Keratinocyte (primary cell): ENCODE data around the gene ERRFI1. TPM values are rescaled to one million over a fixed set of nuclear protein-coding genes. Genes with fewer than 3 reads are reported as not detected.
A peak's percentile ranks its signal among the peaks of the same experiment; 100 is the strongest.

Experiments
- DNase-seq: peaks from one replicate; pipeline ENCODE4 v3.0.0-alpha.2; 2011; ENCODE audit warnings: low read depth, missing footprints, low spot score
- FAIRE-seq: peaks from 2 replicates; lab custom pipeline; 2011; peaks lifted over from hg19 to GRCh38; lab: Jason Lieb, UNC
- H2AFZ ChIP-seq: 2 replicates; pipeline ENCODE4 v1.6.0; 2012; ENCODE audit warnings: low read length, control low read depth, inconsistent platforms; ENCODE audit not compliant: control insufficient read depth
- H3K27ac ChIP-seq: 2 replicates; pipeline ENCODE4 v1.5.1; 2011; ENCODE audit warnings: low read length; ENCODE audit not compliant: control insufficient read depth, insufficient read depth
- H3K27me3 ChIP-seq: 3 replicates; pipeline ENCODE4 v1.6.0; 2011; ENCODE audit warnings: low read length; ENCODE audit not compliant: control insufficient read depth, insufficient read depth; ENCODE audit errors: extremely low read depth
- H3K36me3 ChIP-seq, 2 experiments: 2 replicates in 1 of 2; 3 replicates in 1 of 2; pipeline ENCODE4 v1.5.1; 2011; ENCODE audit warnings: low read length in 2 of 2, mild to moderate bottlenecking in 1 of 2; ENCODE audit not compliant: control insufficient read depth in 2 of 2, insufficient read depth in 2 of 2; ENCODE audit errors: extremely low read depth in 1 of 2
- H3K4me1 ChIP-seq: 3 replicates; pipeline ENCODE4 v1.5.1; 2011; ENCODE audit warnings: low read length; ENCODE audit not compliant: control insufficient read depth, insufficient read depth; ENCODE audit errors: extremely low read depth
- H3K4me2 ChIP-seq: 3 replicates; pipeline ENCODE4 v1.6.0; 2011; ENCODE audit warnings: low read depth, low read length; ENCODE audit not compliant: control insufficient read depth, insufficient read depth; ENCODE audit errors: extremely low read depth
- H3K4me3 ChIP-seq, 3 experiments: fragments of 200-600 bp in 1 of 3; sonication (generic) in 1 of 3; 2 replicates in 2 of 3; 3 replicates in 1 of 3; pipeline ENCODE4 v1.5.1; 2011 to 2016; ENCODE audit warnings: low read length in 3 of 3, mild to moderate bottlenecking in 3 of 3, control low read depth in 2 of 3, inconsistent platforms in 1 of 3, low read depth in 1 of 3, mixed read lengths in 1 of 3, mixed run types in 1 of 3, moderate library complexity in 1 of 3; ENCODE audit not compliant: control insufficient read depth in 2 of 3, insufficient read depth in 2 of 3; ENCODE audit errors: extremely low read depth in 1 of 3
- H3K79me2 ChIP-seq: 2 replicates; pipeline ENCODE4 v1.6.0; 2012; ENCODE audit warnings: low read length; ENCODE audit not compliant: control insufficient read depth, insufficient read depth
- H3K9ac ChIP-seq: 3 replicates; pipeline ENCODE4 v1.6.0; 2011; ENCODE audit warnings: low read length; ENCODE audit not compliant: control insufficient read depth, insufficient read depth; ENCODE audit errors: extremely low read depth
- H3K9me1 ChIP-seq: 3 replicates; pipeline ENCODE4 v1.6.0; 2011; ENCODE audit warnings: low read length; ENCODE audit not compliant: control insufficient read depth, insufficient read depth; ENCODE audit errors: extremely low read depth
- H3K9me3 ChIP-seq: 2 replicates; pipeline ENCODE4 v1.5.1; 2012; ENCODE audit warnings: low read depth, low read length; ENCODE audit not compliant: control insufficient read depth
- H4K20me1 ChIP-seq: 3 replicates; pipeline ENCODE4 v1.6.0; 2011; ENCODE audit warnings: low read length; ENCODE audit not compliant: control insufficient read depth, insufficient read depth; ENCODE audit errors: extremely low read depth
- EZH2 ChIP-seq: IDR thresholded peaks from one replicate; pipeline ENCODE4 v1.6.1; 2012; ENCODE audit warnings: inconsistent platforms, mild to moderate bottlenecking, low read length, moderate library complexity
- dilution Hi-C: fragments of 300-500 bp; cut with MboI; formaldehyde crosslinking; loops from one replicate; pipeline ENCODE4 v1.7.0; 2020; ENCODE audit warnings: low sequenced_read_pairs; ENCODE audit not compliant: extremely low pct_ligation_motif_present
- polyA plus RNA-seq, 5 experiments: library from polyadenylated mRNA; depleted of rRNA in 3 of 5; stranded (reverse) in 3 of 5; stranded (forward) in 1 of 5; unstranded in 1 of 5; fragments of >200 nt; gene quantifications; 1 replicate in 1 of 5; 2 replicates in 3 of 5; 3 replicates in 1 of 5; pipeline versions ENCODE4 v1.2.1 to v1.2.3, GENCODE V29; 2011 to 2012; ENCODE audit warnings: missing spikeins in 2 of 5, low read depth in 1 of 5, low replicate concordance in 1 of 5
- TF ChIP-seq, protein P1 (sequence below), 3 experiments: IDR thresholded peaks in 1 of 3; conservative IDR thresholded peaks in 1 of 3; optimal IDR thresholded peaks in 1 of 3; 2 replicates in 2 of 3; 3 replicates in 1 of 3; pipeline versions ENCODE3 to v1.5.1; 2011; ENCODE audit warnings: low read length in 3 of 3, mild to moderate bottlenecking in 3 of 3, moderate library complexity in 2 of 3, control low read depth in 1 of 3, inconsistent platforms in 1 of 3; ENCODE audit not compliant: insufficient read depth in 2 of 3; ENCODE audit errors: extremely low read depth in 1 of 3

Gene ERRFI1
- polyA plus RNA-seq, 1 donor (not counting 4 experiments of a cell fraction or from before 2014, with no cell fraction given): 130 TPM

DNA sequence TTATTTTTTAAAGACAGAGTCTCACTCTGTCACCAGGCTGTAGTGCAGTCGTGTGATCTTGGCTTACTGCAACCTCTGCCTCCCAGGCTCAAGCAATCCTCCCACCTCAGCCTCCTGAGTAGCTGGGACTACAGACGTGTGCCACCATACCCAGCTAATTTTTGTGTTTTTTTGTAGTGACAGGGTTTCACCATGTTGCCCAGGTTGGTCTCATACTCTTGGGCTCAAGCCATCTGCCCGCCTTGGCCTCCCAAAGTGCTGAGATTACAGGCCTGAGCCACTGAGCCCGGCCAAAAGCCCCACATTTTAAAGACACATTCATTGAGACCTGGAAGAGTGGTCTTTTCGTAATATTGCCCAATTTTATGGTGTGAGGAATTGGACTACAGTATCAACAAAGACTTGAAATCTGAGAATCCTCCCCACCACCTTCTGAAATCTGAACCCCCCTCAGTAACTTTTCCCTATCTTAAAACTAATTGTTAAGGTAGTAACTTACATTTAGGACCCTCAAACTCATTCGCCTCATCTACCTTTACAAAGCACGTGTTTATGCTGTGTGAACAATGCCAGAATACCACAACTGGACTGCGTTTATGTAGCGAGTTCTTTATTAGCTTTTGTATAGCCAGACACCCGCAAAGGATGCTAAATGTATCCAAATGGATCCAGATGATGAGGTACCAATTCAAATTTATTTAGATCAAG is 2.7 kb downstream of the ERRFI1 start:
- peaks cover 78% of the 10 kb centered on the region for H3K4me1 ChIP-seq
- dilution Hi-C loops: loop anchor here (25.0 kb wide), 1 partner anchor 289 kb away; the partner anchor contains the start of gene SLC45A1
- peak overlapping the region; percentile 84 for H3K9ac ChIP-seq

DNA sequence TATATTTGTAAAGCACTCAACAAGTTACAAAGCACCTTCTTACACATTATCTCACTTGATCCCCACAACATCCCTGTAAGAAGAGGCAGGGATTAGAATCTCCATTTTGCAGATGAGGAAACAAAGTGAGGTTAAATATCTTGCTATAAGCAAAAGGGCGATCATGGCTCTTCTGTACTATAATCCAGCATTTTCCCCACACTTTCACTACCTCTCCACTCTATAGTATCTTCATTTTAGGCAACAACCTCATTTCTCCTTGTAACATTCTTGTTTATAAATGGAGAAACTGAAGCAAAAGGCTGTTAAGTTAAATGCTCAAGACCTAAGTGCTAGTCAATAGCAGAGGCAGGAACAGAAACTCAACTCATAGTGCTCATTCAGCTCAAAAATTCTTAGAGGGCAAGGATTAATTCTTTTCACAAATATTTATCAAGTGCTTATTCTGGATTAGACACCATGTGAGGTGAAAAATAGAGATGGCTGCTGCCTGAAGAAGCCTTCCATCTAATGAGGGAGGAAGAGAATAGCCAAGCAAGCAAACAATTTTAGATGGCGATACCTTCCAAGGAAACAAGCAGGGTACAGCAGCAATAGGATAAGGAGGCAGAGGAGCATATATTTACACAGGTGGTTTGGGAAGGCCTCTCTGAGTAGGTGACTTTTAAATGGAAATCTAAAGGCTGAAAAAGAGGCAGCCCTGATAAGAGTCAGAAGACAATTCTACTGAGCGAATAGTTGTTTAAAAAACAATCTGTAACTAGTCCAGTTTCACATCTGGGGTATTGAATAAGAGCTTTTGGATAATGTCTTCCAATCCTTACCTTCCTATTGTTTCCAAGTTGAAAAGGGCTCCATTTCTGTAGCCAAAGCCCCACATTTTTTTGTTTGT is 3.5 kb downstream of the ERRFI1 start:
- no peak for FAIRE-seq
- peaks cover 9% of the 10 kb centered on the region for H4K20me1 ChIP-seq
- H3K27me3 ChIP-seq: no peaks in the 10 kb centered on the region
- peaks cover 1 to 22% of the 10 kb centered on the region in 2 experiments for H3K36me3 ChIP-seq
- peak overlapping the region; percentile 57 to 90 (median 64) for H3K4me3 ChIP-seq
- peak overlapping the region; percentile 97 for H3K4me2 ChIP-seq
- H3K4me1 ChIP-seq: peaks cover 78% of the 10 kb centered on the region
- TF ChIP-seq, protein P1, sequence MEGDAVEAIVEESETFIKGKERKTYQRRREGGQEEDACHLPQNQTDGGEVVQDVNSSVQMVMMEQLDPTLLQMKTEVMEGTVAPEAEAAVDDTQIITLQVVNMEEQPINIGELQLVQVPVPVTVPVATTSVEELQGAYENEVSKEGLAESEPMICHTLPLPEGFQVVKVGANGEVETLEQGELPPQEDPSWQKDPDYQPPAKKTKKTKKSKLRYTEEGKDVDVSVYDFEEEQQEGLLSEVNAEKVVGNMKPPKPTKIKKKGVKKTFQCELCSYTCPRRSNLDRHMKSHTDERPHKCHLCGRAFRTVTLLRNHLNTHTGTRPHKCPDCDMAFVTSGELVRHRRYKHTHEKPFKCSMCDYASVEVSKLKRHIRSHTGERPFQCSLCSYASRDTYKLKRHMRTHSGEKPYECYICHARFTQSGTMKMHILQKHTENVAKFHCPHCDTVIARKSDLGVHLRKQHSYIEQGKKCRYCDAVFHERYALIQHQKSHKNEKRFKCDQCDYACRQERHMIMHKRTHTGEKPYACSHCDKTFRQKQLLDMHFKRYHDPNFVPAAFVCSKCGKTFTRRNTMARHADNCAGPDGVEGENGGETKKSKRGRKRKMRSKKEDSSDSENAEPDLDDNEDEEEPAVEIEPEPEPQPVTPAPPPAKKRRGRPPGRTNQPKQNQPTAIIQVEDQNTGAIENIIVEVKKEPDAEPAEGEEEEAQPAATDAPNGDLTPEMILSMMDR (optimal IDR thresholded peaks at IDR 0.05 in 1 of 3, IDR thresholded peaks at IDR 0.05 in 1 of 3, conservative IDR thresholded peaks at IDR 0.05 in 1 of 3; ENCODE audit: extremely low read depth in 1 of 3, insufficient read depth in 2 of 3, low read length in 3 of 3): no peak
- TF ChIP-seq EZH2: no peak
- no peak for DNase-seq
- peaks cover 4% of the 10 kb centered on the region for H3K9me1 ChIP-seq
- H3K9me3 ChIP-seq: no peaks in the 10 kb centered on the region
- no peak overlapping the region for H2AFZ ChIP-seq
- peak overlapping the region; percentile 80 for H3K27ac ChIP-seq
- dilution Hi-C loops: loop anchor here (25.0 kb wide), 1 partner anchor 290 kb away; the partner anchor contains the start of gene SLC45A1
- peaks cover 88% of the 10 kb centered on the region for H3K79me2 ChIP-seq
- peak overlapping the region; percentile 84 for H3K9ac ChIP-seq

More for the DNA sequence above, 2.7 kb downstream of the ERRFI1 start:
- Histone ChIP-seq H3K79me2 (peaks cover 81% of the 10 kb centered on the region), H3K27me3 (no peaks in the 10 kb centered on the region), H4K20me1 (peaks cover 9% of the 10 kb centered on the region), H3K9me1 (peaks cover 4% of the 10 kb centered on the region), H3K9me3 (no peaks in the 10 kb centered on the region), H3K36me3 (peaks cover 1 to 22% of the 10 kb centered on the region in 2 experiments), H3K4me2 (peak overlapping the region; percentile 97), H2AFZ (no peak overlapping the region), H3K4me3 (peak overlapping the region; percentile 57 to 90 (median 64)), H3K27ac (peak overlapping the region; percentile 80)
- DNase-seq (no peak), FAIRE-seq (no peak)
- TF ChIP-seq, protein P1 (optimal IDR thresholded peaks at IDR 0.05 in 1 of 3, IDR thresholded peaks at IDR 0.05 in 1 of 3, conservative IDR thresholded peaks at IDR 0.05 in 1 of 3; ENCODE audit: extremely low read depth in 1 of 3, insufficient read depth in 2 of 3, low read length in 3 of 3): no peak
